ENCODE results near the gene RABAC1.
"Not testable (repeated sequence)": the region's sequence is repeated elsewhere in the genome, so short reads cannot be mapped to it uniquely, and the experiment has no call there.

RABAC1 gene

GRCh38 chr19:41959056-41960053 lies at the start of gene RABAC1:
RABAC1 (minus strand) TSS chr19:41959321; CDS start chr19:41959292, 29 bp downstream.
- peak; percentile 80 for DNase-seq (ENCODE audit: low read depth, low spot score)

GRCh38 chr19:42006569-42006968 lies 47.4 kb upstream of the RABAC1 start:
- DNase-seq (ENCODE audit: low read depth, low spot score), result no peak

GRCh38 chr19:42005504-42005903 lies 46.4 kb upstream of the RABAC1 start:
- DNase-seq (ENCODE audit: low read depth, low spot score), result no peak

GRCh38 chr19:42003506-42004294 lies 44.6 kb upstream of the RABAC1 start:
- DNase-seq (ENCODE audit: low read depth, low spot score), result no peak

- no peak for DNase-seq (ENCODE audit: low read depth, low spot score)
These were observed 40.7 kb upstream of the RABAC1 start for GRCh38 chr19:41999878-42000208.

GRCh38 chr19:41999071-41999877 lies 40.2 kb upstream of the RABAC1 start:
- no peak for DNase-seq (ENCODE audit: low read depth, low spot score)

- DNase-seq (ENCODE audit: low read depth, low spot score), result no peak
These were observed 39.3 kb upstream of the RABAC1 start for GRCh38 chr19:41998246-41999020.

GRCh38 chr19:41997851-41998229 lies 38.7 kb upstream of the RABAC1 start:
- DNase-seq (ENCODE audit: low read depth, low spot score), result no peak

GRCh38 chr19:41997121-41997850 lies 38.2 kb upstream of the RABAC1 start:
- DNase-seq (ENCODE audit: low read depth, low spot score), result no peak

GRCh38 chr19:41995959-41996797 lies 37.1 kb upstream of the RABAC1 start:
- DNase-seq (ENCODE audit: low read depth, low spot score), result no peak

- no peak for DNase-seq (ENCODE audit: low read depth, low spot score)
These were observed 36.2 kb upstream of the RABAC1 start for GRCh38 chr19:41994994-41995958.

GRCh38 chr19:41994521-41994971 lies 35.4 kb upstream of the RABAC1 start:
- DNase-seq (ENCODE audit: low read depth, low spot score), result no peak

- no peak for DNase-seq (ENCODE audit: low read depth, low spot score)
These were observed 34.7 kb upstream of the RABAC1 start, which contains the start of gene ATP1A3 for GRCh38 chr19:41993612-41994483. ATP1A3 (minus strand) TSS chr19:41994230; CDS start chr19:41994076, 154 bp downstream.

- DNase-seq (ENCODE audit: low read depth, low spot score), result not testable (repeated sequence)
These were observed 32.9 kb upstream of the RABAC1 start for GRCh38 chr19:41991925-41992569.

GRCh38 chr19:41991025-41991424 lies 31.9 kb upstream of the RABAC1 start:
- no peak for DNase-seq (ENCODE audit: low read depth, low spot score)

- no peak for DNase-seq (ENCODE audit: low read depth, low spot score)
These were observed 31.5 kb upstream of the RABAC1 start for GRCh38 chr19:41990615-41991014.

Measured in activated naive CD8-positive, alpha-beta T cell treated with anti-CD3 and anti-CD28 coated beads, Interleukin-2, amount 50 U/mL, for 16 hours (primary cell).